Ovary (tissue), 9 donors: ENCODE data around the gene ADAMTSL3. TPM values are rescaled to one million over a fixed set of nuclear protein-coding genes. Genes with fewer than 3 reads are reported as not detected.

Experiments used
- DNase-seq, 5 donors: peaks; one replicate each; pipeline ENCODE4 v3.0.0-alpha.2; 2019 to 2020
- H3K27ac ChIP-seq, 2 donors: fragments of 200-600 bp; one replicate each; pipeline versions ENCODE4 v1.5.1 to v1.8.0; 2019 to 2022
- H3K27me3 ChIP-seq: fragments of 200-600 bp; one replicate; pipeline ENCODE4 v1.8.0; 2022
- H3K36me3 ChIP-seq: fragments of 200-600 bp; sonication (generic); one replicate; pipeline ENCODE4 v1.5.1; 2019
- H3K4me1 ChIP-seq: one replicate; pipeline ENCODE4 v1.8.1; 2013; ENCODE audit warnings: mild to moderate bottlenecking, moderate library complexity; ENCODE audit not compliant: insufficient read depth
- H3K4me3 ChIP-seq: fragments of 200-600 bp; sonication (generic); one replicate; pipeline ENCODE4 v1.5.1; 2017
- H3K9me3 ChIP-seq, 2 donors: fragments of 200-600 bp in 1 of 2; sonication (generic) in 1 of 2; one replicate each; pipeline versions ENCODE4 v1.5.1 to v1.8.1; 2013 to 2019; ENCODE audit warnings: mild to moderate bottlenecking in 1 of 2, moderate library complexity in 1 of 2
- EP300 ChIP-seq: sonication (generic); formaldehyde crosslinking; IDR thresholded peaks from one replicate; pipeline ENCODE4 v1.6.1; 2017; ENCODE audit warnings: antibody characterized with exemption
- POLR2A ChIP-seq: fragments of 450-650 bp; IDR thresholded peaks from one replicate; pipeline ENCODE4 v1.6.1; 2017; ENCODE audit warnings: antibody characterized with exemption, mild to moderate bottlenecking, moderate library complexity
- WGBS, 3 donors: extraction: QIAGEN DNeasy Blood & Tissue Kit in 1 of 3; methylation state at CpG; one replicate each; pipeline versions ENCODE4 v1.1.5 to v1.1.7; 2013 to 2017; 5-methylcytosine and 5-hydroxymethylcytosine counted together
- intact Hi-C, 4 donors: fragments of 100-400 bp; cut with DNase I; formaldehyde crosslinking; loops; one replicate each; pipeline versions ENCODE4 v1.11.0 to v1.15.1; 2022 to 2023
- polyA plus RNA-seq, 2 donors: library from polyadenylated mRNA; stranded (reverse); fragments of 200-250 nt in 1 of 2; fragments of 350-450 nt in 1 of 2; fragmentation: Illumina TruSeq in 1 of 2; extraction: RNeasy Lipid Tissue Mini Kit (QIAGEN cat#74804) in 1 of 2; gene quantifications; one replicate each; pipeline ENCODE4 v1.2.3, GENCODE V29; 2013 to 2014
- total RNA-seq, 7 donors: library from RNA; depleted of rRNA in 2 of 7; stranded (reverse); fragments of >200 nt in 2 of 7; fragmentation: NEBNext Ultra II Directional in 3 of 7; extraction: Animal tissue kit (Norgen Biotek cat#: 25700) in 3 of 7; gene quantifications; one replicate each; pipeline versions ENCODE4 v1.1.0 to v1.2.4, GENCODE V29; 2016 to 2023
- TF ChIP-seq, protein P1 (sequence below), 3 donors: fragments of 450-650 bp in 2 of 3; fragments of 200-600 bp in 1 of 3; IDR thresholded peaks; one replicate each; pipeline versions ENCODE4 v1.5.1 to v1.8.0; 2016 to 2022; ENCODE audit warnings: antibody characterized with exemption in 3 of 3, mild to moderate bottlenecking in 1 of 3
- donor health status: DM: no; HTN: no; CAD: no; lungs with moderate emphysema.
- donor health status: DM: no; HTN: no; CAD: no.
- donor health status: Bipolar disorder and iron deficiency.
- donor health status: DM: yes; HTN: yes; CAD: no.
- donor health status: DM: no; HTN: no; CAD: no.
- donor health status: DM: yes; HTN: yes; CAD: no.

ADAMTSL3 gene
- total and polyA plus RNA-seq, 9 donors, result 0.96 to 9.0 (median 3.7) TPM

DNA sequence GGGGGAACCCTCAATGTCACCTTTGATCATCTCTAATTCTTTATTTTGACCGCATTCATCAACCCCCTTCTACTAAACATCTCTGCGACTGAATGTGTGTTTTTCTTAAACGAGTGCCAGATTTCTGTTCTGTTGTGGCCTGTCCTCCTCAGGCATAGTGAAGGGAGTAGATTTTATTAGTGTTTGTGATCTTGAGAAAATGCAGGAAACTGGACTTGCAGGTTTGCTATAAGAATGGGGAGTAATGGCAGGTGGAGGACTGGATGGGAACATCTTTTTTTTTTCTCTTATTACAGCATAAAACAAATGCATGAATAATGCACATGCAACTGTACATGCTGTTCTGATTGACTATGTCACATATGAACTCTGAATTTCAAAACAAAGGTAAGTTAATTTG lies 59.3 kb downstream of the ADAMTSL3 start:
- intact Hi-C loops, result no loop called here
- 89 to 92% (median 89%) methylated on average over 3 of the region's 3 CpGs for WGBS, 3 donors
- H3K27ac ChIP-seq, result no peak overlapping the region
- no peaks in the 10 kb centered on the region for H3K36me3 ChIP-seq
- no peaks in the 10 kb centered on the region for H3K9me3 ChIP-seq
- H3K4me3 ChIP-seq, result no peak overlapping the region
- H3K27me3 ChIP-seq, result no peaks in the 10 kb centered on the region
- no peak for DNase-seq
- TF ChIP-seq EP300 (no peak), POLR2A (no peak)
- TF ChIP-seq, protein P1, sequence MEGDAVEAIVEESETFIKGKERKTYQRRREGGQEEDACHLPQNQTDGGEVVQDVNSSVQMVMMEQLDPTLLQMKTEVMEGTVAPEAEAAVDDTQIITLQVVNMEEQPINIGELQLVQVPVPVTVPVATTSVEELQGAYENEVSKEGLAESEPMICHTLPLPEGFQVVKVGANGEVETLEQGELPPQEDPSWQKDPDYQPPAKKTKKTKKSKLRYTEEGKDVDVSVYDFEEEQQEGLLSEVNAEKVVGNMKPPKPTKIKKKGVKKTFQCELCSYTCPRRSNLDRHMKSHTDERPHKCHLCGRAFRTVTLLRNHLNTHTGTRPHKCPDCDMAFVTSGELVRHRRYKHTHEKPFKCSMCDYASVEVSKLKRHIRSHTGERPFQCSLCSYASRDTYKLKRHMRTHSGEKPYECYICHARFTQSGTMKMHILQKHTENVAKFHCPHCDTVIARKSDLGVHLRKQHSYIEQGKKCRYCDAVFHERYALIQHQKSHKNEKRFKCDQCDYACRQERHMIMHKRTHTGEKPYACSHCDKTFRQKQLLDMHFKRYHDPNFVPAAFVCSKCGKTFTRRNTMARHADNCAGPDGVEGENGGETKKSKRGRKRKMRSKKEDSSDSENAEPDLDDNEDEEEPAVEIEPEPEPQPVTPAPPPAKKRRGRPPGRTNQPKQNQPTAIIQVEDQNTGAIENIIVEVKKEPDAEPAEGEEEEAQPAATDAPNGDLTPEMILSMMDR (IDR thresholded peaks at IDR 0.05), result no peak
- no peaks in the 10 kb centered on the region for H3K4me1 ChIP-seq

DNA sequence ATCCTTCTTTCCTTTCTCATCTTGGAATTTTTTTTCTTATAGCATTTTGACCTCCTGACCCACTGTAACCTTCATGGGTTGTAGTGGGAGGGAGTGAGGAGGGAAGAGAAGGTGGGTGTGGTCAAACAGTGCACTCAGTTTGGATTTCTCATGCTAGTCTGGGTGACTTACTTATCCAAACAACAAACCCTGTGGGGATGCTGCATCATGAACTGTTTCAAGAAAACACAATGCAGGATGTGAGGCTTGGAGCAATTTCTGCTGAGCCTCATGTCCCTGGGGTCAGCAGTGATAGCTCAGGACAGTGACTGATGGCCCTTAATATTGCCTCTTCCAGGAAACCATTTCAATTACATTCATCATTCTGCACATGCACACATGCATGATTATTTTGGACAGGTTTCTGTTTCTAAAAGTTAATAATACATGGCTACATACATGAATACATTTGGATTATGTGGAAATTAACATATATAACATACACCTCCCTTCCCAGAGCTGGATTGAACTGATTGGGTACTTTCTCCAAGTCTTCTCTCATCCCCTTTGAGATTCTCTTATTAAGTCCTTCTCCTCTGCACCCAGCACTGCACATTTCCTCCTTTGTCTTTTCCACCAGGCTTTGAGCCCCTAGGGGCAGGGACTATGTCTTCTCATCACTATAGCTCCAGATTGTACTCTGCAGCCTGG lies 61.2 kb downstream of the ADAMTSL3 start:
- no peak overlapping the region for H3K27ac ChIP-seq
- no peak for DNase-seq
- H3K27me3 ChIP-seq, result no peaks in the 10 kb centered on the region
- H3K4me3 ChIP-seq, result no peak overlapping the region
- H3K4me1 ChIP-seq, result no peaks in the 10 kb centered on the region
- no peaks in the 10 kb centered on the region for H3K9me3 ChIP-seq
- TF ChIP-seq EP300 (no peak), POLR2A (no peak)
- TF ChIP-seq, protein P1 (IDR thresholded peaks at IDR 0.05), result no peak
- H3K36me3 ChIP-seq, result no peaks in the 10 kb centered on the region
- intact Hi-C loops, result no loop called here

DNA sequence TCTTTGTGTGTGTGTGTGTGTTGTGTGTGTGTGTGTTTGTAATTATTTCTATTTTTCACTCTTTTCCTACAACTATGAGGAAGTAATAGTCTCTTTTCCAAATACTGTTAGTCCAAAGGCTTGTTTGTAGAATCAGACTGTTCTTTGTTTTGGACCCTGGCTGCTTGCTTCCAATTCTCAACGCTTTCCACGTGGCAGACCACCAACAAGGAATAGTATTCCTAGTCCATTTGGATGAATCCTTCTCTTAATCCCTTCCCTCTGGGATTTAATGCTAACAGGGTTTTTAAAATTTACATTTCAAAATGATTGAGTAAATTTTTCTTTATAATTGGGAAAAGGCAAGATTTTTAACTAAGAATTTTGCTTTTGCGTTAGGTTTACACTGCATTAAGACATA lies 62.7 kb downstream of the ADAMTSL3 start:
- intact Hi-C loops, result no loop called here
- Histone ChIP-seq H3K4me3 (no peak overlapping the region), H3K4me1 (no peaks in the 10 kb centered on the region), H3K27me3 (no peaks in the 10 kb centered on the region), H3K9me3 (no peaks in the 10 kb centered on the region), H3K36me3 (no peaks in the 10 kb centered on the region), H3K27ac (no peak overlapping the region)
- DNase-seq, result no peak
- 50 to 59% (median 51%) methylated on average over 3 of the region's 3 CpGs for WGBS, 3 donors
- TF ChIP-seq EP300, result no peak
- no peak for TF ChIP-seq POLR2A
- TF ChIP-seq, protein P1 (IDR thresholded peaks at IDR 0.05), result no peak

DNA sequence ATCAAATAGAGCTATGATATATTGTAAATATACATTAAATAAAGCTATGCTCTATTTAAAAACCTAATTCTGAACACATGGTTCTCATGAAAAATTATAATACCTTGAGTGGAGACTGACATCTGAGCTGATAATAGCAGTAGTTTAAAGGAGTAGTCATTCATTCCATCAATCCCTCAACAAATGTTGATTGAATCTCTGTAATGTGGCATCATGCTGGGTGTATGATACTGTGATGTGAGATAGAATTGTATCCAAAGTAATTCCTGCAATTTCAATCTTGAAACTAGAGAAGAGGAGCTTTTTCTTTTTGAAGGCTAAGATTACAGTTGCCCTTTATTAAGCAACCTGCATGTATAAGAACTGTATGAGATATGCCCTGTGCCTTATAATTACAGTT lies 63.1 kb downstream of the ADAMTSL3 start:
- no peaks in the 10 kb centered on the region for H3K27me3 ChIP-seq
- H3K4me1 ChIP-seq, result no peaks in the 10 kb centered on the region
- no peaks in the 10 kb centered on the region for H3K9me3 ChIP-seq
- H3K27ac ChIP-seq, result no peak overlapping the region
- no peaks in the 10 kb centered on the region for H3K36me3 ChIP-seq
- TF ChIP-seq EP300, result no peak
- TF ChIP-seq, protein P1 (IDR thresholded peaks at IDR 0.05), result no peak
- TF ChIP-seq POLR2A, result no peak
- DNase-seq, result no peak
- intact Hi-C loops, result no loop called here
- no peak overlapping the region for H3K4me3 ChIP-seq
